Activated CD4-positive, alpha-beta memory T cell treated with anti-CD3 and anti-CD28 coated beads, Interleukin-2, amount 10 ng/mL, durations not matched to agents 7 days and 5 days (primary cell): ENCODE measurements around the gene OR2L3. TPM values are rescaled to one million over a fixed set of nuclear protein-coding genes. Genes with fewer than 3 reads are reported as not detected.

ENCODE experiments used
- CTCF ChIA-PET: fragments of 350-600 bp; sonication (Branson Sonifier 250); formaldehyde crosslinking; loops from one replicate; lab custom pipeline; 2021; ENCODE audit warnings: antibody characterized with exemption, inconsistent platforms; lab: Charles Lee
- POLR2A ChIA-PET: fragments of 350-600 bp; sonication (Branson Sonifier 250); formaldehyde crosslinking; loops from one replicate; lab custom pipeline; 2021; ENCODE audit warnings: antibody characterized with exemption; lab: Charles Lee
- DNase-seq: peaks from one replicate; pipeline ENCODE4 v3.0.0-alpha.2; 2020
- H3K27ac Mint-ChIP-seq: one replicate; pipeline ENCODE4 v1.8.0; 2021; ENCODE audit warnings: mild to moderate bottlenecking, mixed read lengths
- H3K27me3 Mint-ChIP-seq: one replicate; pipeline ENCODE4 v1.8.0; 2021; ENCODE audit warnings: mixed read lengths
- H3K36me3 Mint-ChIP-seq: one replicate; pipeline ENCODE4 v1.8.0; 2021; ENCODE audit warnings: low read depth, mixed read lengths
- H3K4me1 Mint-ChIP-seq: one replicate; pipeline ENCODE4 v1.8.0; 2021; ENCODE audit warnings: mixed read lengths
- H3K4me3 Mint-ChIP-seq: one replicate; pipeline ENCODE4 v1.8.0; 2021; ENCODE audit warnings: mild to moderate bottlenecking, mixed read lengths
- H3K9me3 Mint-ChIP-seq: one replicate; pipeline ENCODE4 v1.8.0; 2021; ENCODE audit warnings: mixed read lengths
- total RNA-seq, 2 experiments: library from RNA; stranded (reverse); gene quantifications; one replicate each; pipeline ENCODE4 v1.2.3, GENCODE V29; 2021

OR2L3 gene, protein sequence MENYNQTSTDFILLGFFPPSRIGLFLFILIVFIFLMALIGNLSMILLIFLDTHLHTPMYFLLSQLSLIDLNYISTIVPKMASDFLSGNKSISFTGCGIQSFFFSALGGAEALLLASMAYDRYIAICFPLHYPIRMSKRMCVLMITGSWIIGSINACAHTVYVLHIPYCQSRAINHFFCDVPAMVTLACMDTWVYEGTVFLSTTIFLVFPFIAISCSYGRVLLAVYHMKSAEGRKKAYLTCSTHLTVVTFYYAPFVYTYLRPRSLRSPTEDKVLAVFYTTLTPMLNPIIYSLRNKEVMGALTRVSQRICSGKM
- total RNA-seq: not detected

- Mint-ChIP-seq H3K36me3 (no peaks in the 10 kb centered on the region), H3K4me3 (no peak within 1 kb of the TSS), H3K27me3 (no peaks in the 10 kb centered on the region), H3K27ac (no peak within 1 kb of the TSS), H3K4me1 (no peaks in the 10 kb centered on the region), H3K9me3 (peaks cover 25% of the 10 kb centered on the region)
- ChIA-PET CTCF (no interaction called here), POLR2A (no interaction called here)
- no peak for DNase-seq
Measured at GRCh38 chr1:248046536-248046935, at the start of gene OR2L3. TSS of gene OR2L3 (plus strand) at chr1:248046836. CDS start at chr1:248060682, 13,846 bp downstream.

DNA sequence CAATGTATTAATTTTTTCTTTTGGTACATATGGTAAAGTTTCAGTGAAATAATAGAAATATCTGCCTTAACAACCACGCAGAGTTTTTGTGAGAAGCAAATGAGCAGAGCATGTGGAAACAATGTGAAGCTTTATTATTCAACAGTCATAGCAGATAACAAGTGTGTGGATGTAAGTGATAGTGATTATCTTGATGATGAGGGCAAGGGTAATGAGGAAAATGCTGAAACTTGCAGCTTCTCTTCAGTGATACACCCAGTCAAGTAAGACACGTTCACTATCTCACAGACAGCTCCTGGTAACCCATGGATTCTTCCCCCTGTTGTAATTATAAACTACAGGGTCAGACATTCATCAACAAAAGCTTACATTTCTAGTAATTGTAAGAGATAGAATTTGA is 47.8 kb upstream of the OR2L3 start:
- Mint-ChIP-seq H3K27ac (no peak overlapping the region), H3K36me3 (no peaks in the 10 kb centered on the region), H3K4me1 (no peaks in the 10 kb centered on the region), H3K27me3 (no peaks in the 10 kb centered on the region), H3K9me3 (peaks cover 8% of the 10 kb centered on the region), H3K4me3 (no peak overlapping the region)
- DNase-seq: no peak
- ChIA-PET POLR2A (no interaction called here), CTCF (no interaction called here)

DNA sequence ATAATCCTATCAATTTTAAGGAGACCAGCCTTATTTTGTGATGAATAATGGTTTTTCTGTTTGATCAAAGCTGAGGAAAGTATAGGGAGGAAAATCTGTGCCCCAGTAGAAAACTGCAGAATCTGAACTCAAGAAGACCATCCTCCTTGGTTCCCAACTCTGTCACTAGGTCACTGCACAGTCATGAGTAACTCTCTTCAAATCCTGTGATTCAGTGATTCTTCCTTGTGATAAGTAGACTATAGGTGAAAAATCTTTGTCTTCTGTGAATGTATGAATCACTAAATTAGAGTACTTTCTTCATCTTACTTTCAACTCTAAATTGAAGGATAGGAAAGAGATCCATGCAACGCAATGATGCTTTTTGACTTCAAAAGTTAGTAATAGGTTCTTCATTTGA is 46.5 kb upstream of the OR2L3 start:
- peaks cover 3% of the 10 kb centered on the region for H3K9me3 Mint-ChIP-seq
- H3K4me1 Mint-ChIP-seq: no peaks in the 10 kb centered on the region
- no peak for DNase-seq
- ChIA-PET CTCF (no interaction called here), POLR2A (no interaction called here)
- no peaks in the 10 kb centered on the region for H3K27me3 Mint-ChIP-seq
- no peak overlapping the region for H3K4me3 Mint-ChIP-seq
- no peak overlapping the region for H3K27ac Mint-ChIP-seq
- no peaks in the 10 kb centered on the region for H3K36me3 Mint-ChIP-seq

DNA sequence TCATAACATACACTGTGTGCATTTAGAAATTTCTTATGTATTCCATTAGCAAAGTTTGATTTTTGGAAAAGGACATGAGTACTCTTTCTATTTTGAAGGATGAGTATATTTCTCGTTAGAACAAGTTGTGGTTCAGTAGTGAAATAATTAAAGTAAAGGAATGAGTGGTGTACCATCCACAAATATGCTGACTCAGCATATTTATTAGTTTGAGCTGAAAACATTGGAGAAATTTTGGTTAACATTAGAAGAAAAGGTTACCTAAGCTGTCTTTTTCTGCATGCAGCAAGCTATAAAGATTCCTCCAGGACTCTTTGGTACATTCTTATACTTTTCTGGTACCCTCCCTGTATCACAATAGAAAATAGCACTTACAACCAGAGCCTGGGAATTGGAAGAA is 38.9 kb upstream of the OR2L3 start:
- Mint-ChIP-seq H3K9me3 (peaks cover 28% of the 10 kb centered on the region), H3K27ac (no peak overlapping the region), H3K4me3 (no peak overlapping the region), H3K36me3 (no peaks in the 10 kb centered on the region), H3K27me3 (no peaks in the 10 kb centered on the region), H3K4me1 (no peaks in the 10 kb centered on the region)
- DNase-seq: no peak
- CTCF ChIA-PET: no interaction called here
- POLR2A ChIA-PET: no interaction called here

GRCh38 chr1:248009681-248010080 is 37.0 kb upstream of the OR2L3 start:
- H3K36me3 Mint-ChIP-seq: no peaks in the 10 kb centered on the region

DNA sequence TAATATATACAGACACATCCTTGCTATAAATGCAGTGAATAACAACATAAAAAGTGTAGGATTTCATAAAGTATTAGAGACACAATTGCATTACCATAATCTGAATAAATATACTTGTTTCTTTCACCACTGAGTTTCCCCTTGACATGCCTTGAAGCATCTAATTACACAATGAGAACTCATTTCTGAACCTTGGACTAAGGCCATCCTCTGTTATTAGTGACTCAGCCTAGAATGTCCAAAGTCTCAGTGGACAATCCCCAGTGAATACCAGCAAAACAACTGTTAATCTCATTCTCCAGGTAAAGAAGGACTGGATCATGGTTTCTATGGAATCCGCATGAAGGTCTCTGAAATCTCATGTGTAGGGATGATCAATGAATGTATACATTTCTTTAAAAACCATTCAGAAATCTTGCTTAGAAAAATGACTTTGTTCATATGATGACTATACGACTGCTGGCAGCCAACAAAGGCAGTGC is 33.4 kb upstream of the OR2L3 start, which contains the start of gene OR2L5:
Gene OR2L5 (plus strand): TSS at position 432 of the 482 bp plus-strand sequence. CDS start 8,288 bp downstream, outside the sequence.
- no peak for DNase-seq
- Mint-ChIP-seq H3K27me3 (no peaks in the 10 kb centered on the region), H3K4me1 (no peaks in the 10 kb centered on the region), H3K4me3 (no peak within 1 kb of the TSS), H3K36me3 (no peaks in the 10 kb centered on the region), H3K9me3 (peaks cover 24% of the 10 kb centered on the region), H3K27ac (no peak within 1 kb of the TSS)
- CTCF ChIA-PET: no interaction called here
- POLR2A ChIA-PET: no interaction called here

More at GRCh38 chr1:248009681-248010080, 37.0 kb upstream of the OR2L3 start:
- Mint-ChIP-seq H3K27me3 (no peaks in the 10 kb centered on the region), H3K27ac (no peak overlapping the region), H3K4me3 (no peak overlapping the region), H3K4me1 (no peaks in the 10 kb centered on the region), H3K9me3 (peaks cover 28% of the 10 kb centered on the region)
- CTCF ChIA-PET: no interaction called here
- no peak for DNase-seq
- POLR2A ChIA-PET: no interaction called here

DNA sequence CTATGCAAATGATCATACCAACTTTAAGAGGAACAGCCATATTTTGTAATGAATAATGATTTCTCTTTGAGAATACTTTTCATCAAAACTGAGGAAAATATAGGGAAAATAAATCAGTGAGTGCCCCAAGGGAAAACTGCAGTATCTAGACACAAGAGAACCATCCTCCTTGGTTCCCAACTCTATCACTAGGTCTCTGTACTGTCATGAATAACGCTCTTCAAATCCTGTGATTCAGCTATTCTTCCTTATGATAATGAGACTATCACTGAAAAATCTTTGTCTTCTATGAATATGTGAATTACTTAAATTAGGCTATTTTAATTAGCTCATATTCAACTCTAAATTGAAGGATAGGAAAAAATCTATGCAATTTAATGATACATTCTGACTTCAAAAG is 30.8 kb upstream of the OR2L3 start:
- no peak overlapping the region for H3K4me3 Mint-ChIP-seq
- CTCF ChIA-PET: no interaction called here
- no peak overlapping the region for H3K27ac Mint-ChIP-seq
- no peak for DNase-seq
- H3K36me3 Mint-ChIP-seq: no peaks in the 10 kb centered on the region
- H3K9me3 Mint-ChIP-seq: peaks cover 11% of the 10 kb centered on the region
- POLR2A ChIA-PET: no interaction called here
- no peaks in the 10 kb centered on the region for H3K27me3 Mint-ChIP-seq
- no peaks in the 10 kb centered on the region for H3K4me1 Mint-ChIP-seq

DNA sequence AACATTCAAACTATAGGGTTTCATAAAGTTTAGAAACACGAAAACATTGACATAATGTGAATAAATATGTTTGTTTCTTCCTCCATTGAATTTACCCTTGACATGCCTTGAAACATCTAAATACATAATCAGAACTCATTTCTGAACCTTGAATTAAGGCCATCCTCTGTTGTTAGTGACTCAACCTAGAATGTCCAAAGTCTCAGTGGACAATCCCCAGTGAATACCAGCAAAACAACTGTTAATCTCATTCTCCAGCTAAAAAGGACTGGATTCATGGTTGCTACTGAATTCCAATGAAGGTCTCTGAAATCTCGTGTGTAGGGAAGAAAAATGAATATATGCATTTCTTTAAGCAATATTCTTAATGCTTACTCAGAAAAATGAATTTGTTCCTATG is 16.9 kb upstream of the OR2L3 start, which contains the start of gene OR2L2:
Gene OR2L2 (plus strand): TSS at position 301 of the 400 bp plus-strand sequence. CDS start 8,198 bp downstream, outside the sequence.
- Mint-ChIP-seq H3K4me3 (no peak within 1 kb of the TSS), H3K27me3 (no peaks in the 10 kb centered on the region), H3K9me3 (peaks cover 24% of the 10 kb centered on the region), H3K4me1 (no peaks in the 10 kb centered on the region), H3K27ac (no peak within 1 kb of the TSS), H3K36me3 (no peaks in the 10 kb centered on the region)
- CTCF ChIA-PET: no interaction called here
- no peak for DNase-seq
- POLR2A ChIA-PET: no interaction called here

GRCh38 chr1:248045209-248045608 is 1.4 kb upstream of the OR2L3 start:
- Mint-ChIP-seq H3K27ac (no peak overlapping the region), H3K9me3 (peaks cover 29% of the 10 kb centered on the region), H3K4me1 (no peaks in the 10 kb centered on the region), H3K27me3 (no peaks in the 10 kb centered on the region), H3K4me3 (no peak overlapping the region), H3K36me3 (no peaks in the 10 kb centered on the region)
- CTCF ChIA-PET: no interaction called here
- POLR2A ChIA-PET: no interaction called here
- DNase-seq: no peak

GRCh38 chr1:248047008-248047407 is 372 bp downstream of the OR2L3 start:
- ChIA-PET POLR2A (no interaction called here), CTCF (no interaction called here)

GRCh38 chr1:248054671-248055070 is 8.0 kb downstream of the OR2L3 start:
- peaks cover 21% of the 10 kb centered on the region for H3K9me3 Mint-ChIP-seq
- no peaks in the 10 kb centered on the region for H3K36me3 Mint-ChIP-seq
- no peak overlapping the region for H3K4me3 Mint-ChIP-seq
- DNase-seq: no peak
- POLR2A ChIA-PET: no interaction called here
- H3K27me3 Mint-ChIP-seq: no peaks in the 10 kb centered on the region
- no peak overlapping the region for H3K27ac Mint-ChIP-seq
- no peaks in the 10 kb centered on the region for H3K4me1 Mint-ChIP-seq
- CTCF ChIA-PET: no interaction called here

More at GRCh38 chr1:248047008-248047407, 372 bp downstream of the OR2L3 start:
- Mint-ChIP-seq H3K9me3 (peaks cover 25% of the 10 kb centered on the region), H3K4me1 (no peaks in the 10 kb centered on the region), H3K27me3 (no peaks in the 10 kb centered on the region), H3K27ac (no peak overlapping the region), H3K4me3 (no peak overlapping the region), H3K36me3 (no peaks in the 10 kb centered on the region)
- no peak for DNase-seq

DNA sequence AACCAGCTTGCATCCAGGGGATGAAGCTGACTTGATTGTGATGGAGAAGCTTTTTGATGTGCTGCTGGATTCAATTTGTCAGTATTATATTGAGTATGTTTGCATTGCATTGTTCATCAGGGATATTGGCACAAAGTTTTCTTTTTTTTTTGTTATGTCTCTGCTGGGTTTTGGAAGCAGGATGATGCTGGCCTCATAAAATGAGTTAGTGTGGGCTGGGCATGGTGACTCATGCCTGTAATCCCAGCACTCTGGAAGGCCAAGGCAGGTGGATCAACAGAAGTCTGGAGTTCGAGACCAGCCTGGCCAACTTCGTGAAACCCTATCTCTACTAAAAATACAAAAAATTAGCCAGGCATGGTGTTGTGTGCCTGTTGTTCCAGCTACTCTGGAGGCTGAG is 8.6 kb downstream of the OR2L3 start:
- ChIA-PET CTCF (no interaction called here), POLR2A (no interaction called here)
- H3K4me1 Mint-ChIP-seq: no peaks in the 10 kb centered on the region

DNA sequence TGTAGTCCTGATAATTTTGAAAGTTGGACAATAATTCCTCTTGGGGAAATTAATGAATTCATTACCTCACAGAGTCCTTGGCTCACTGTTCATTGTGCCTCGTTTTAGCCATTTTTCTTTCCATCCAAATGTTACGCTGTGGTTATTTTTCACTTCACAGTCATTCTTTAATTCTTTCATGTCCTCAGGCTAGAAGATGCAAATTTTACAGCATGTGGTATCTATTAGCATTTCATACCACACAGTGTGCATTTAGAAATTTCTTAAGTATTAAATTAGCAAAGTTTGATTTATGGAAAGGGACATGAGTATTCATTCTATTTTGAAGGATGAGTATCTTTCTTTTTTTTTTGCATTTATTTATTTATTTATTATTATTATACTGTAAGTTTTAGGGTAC is 18.4 kb downstream of the OR2L3 start:
- no peak for DNase-seq
- Mint-ChIP-seq H3K4me3 (no peak overlapping the region), H3K27me3 (no peaks in the 10 kb centered on the region), H3K27ac (no peak overlapping the region), H3K4me1 (no peaks in the 10 kb centered on the region), H3K9me3 (peaks cover 5% of the 10 kb centered on the region), H3K36me3 (no peaks in the 10 kb centered on the region)
- CTCF ChIA-PET: no interaction called here
- POLR2A ChIA-PET: no interaction called here

More for the DNA sequence above, 8.6 kb downstream of the OR2L3 start:
- Mint-ChIP-seq H3K36me3 (no peaks in the 10 kb centered on the region), H3K27me3 (no peaks in the 10 kb centered on the region), H3K27ac (no peak overlapping the region), H3K4me3 (no peak overlapping the region), H3K9me3 (peaks cover 21% of the 10 kb centered on the region)
- DNase-seq: no peak

DNA sequence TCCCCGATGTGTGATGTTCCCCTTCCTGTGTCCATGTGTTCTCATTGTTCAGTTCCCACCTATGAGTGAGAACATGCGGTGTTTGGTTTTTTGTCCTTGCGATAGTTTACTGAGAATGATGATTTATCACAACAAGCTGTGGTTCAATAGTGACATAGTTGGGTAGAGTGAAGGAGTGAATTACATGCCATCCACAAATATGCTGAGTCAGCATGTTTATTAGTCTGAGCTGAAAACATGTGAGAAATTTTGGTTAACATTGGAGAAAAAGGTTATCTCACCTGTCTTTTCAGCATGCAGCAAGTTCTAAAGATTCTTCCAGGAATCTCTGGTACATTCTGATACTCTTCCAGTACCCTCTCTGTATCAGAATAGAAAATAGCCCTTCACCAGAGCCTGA is 19.0 kb downstream of the OR2L3 start:
- Mint-ChIP-seq H3K4me1 (no peaks in the 10 kb centered on the region), H3K9me3 (peaks cover 5% of the 10 kb centered on the region), H3K27ac (no peak overlapping the region), H3K27me3 (no peaks in the 10 kb centered on the region), H3K36me3 (no peaks in the 10 kb centered on the region), H3K4me3 (no peak overlapping the region)
- no peak for DNase-seq
- ChIA-PET CTCF (no interaction called here), POLR2A (no interaction called here)
